Activated CD4-positive, alpha-beta T cell treated with anti-CD3 and anti-CD28 coated beads, Interleukin-2, amount 50 U/mL, for 48 hours (primary cell): ENCODE measurements around the gene AUNIP.

Experiments
- DNase-seq, 2 experiments: peaks; one replicate each; pipeline ENCODE4 v3.0.0-alpha.2; 2020

The AUNIP gene

DNA sequence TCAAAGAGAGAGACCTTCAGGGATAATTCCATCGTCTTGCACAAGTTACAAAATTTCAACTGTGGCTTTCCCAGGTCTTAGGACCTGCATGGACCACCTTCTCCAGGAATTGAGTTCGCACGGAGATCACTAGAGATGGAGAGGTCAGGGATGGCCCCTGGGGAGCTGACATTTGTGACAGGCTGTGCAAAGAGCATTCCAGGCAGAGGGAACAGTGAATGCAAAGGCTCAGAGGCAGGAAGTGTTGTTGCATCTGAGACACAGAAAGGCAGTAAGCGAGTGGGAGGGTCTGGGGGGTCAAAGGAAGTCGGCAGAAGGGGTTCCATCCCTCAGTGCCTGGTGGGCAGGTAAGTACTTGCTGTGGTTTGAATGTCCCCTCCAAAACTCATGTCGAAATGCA is 68.8 kb downstream of the AUNIP start:
- DNase-seq, result no peak

DNA sequence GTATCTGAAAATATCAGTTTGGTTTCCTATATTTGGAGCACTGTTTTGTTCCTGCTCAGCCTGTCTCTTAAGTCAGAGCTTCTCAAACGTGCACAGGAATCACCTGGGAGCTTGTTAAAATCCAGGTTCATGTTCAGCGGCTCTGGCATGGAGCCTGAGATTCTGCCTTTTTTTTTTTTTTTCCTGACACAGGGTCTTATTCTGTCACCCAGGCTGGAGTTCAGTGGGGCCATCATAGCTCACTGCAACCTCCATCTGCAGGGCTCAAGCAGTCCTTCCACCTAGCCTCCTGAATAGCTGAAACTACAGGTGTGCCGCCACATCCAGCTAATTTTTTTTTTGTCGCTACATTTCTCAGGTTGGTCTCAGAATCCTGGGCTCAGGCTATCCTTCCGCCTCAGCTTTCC is 71.5 kb downstream of the AUNIP start:
- no peak for DNase-seq

DNA sequence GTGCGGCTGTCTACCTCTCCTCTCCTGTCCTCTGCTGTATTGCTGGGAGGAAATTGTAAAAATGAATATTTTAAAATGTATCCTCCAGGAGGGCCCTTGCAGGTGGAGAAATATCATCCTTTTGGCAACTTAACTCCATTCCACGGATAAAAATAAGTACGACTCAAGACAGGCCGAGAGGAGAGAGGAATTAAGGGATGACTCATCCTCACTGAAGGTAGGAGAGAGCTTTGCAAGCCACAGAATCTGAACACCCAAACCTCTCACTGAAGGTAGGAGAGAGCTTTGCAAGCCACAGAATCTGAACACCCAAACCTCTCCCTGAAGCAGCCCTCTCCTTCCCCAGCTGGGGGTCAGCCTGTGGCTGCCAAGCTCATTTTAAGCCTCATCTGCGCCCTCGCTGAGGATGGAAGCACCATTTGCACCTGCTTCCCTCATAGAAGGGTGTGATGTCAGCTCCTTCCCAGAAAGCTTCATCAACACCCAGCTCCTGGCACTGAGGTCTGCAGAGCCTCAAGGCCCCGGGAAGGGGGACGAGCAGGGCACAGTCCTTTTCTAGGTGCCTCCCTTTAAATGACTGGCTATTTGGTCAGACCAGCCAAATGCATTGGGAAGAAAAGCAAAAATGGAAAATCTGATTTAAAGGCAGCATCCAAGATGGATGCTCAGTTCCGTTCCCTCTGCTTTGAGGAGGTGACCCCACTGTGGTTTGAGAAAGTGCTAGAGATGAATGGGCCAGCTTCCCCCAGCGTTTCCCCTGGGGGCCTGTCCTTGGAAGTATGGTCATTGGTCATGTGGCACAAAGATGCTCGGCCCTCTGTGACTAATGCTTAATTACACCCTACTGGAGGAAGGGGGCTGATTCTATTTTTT is 72.1 kb downstream of the AUNIP start:
- no peak for DNase-seq

DNA sequence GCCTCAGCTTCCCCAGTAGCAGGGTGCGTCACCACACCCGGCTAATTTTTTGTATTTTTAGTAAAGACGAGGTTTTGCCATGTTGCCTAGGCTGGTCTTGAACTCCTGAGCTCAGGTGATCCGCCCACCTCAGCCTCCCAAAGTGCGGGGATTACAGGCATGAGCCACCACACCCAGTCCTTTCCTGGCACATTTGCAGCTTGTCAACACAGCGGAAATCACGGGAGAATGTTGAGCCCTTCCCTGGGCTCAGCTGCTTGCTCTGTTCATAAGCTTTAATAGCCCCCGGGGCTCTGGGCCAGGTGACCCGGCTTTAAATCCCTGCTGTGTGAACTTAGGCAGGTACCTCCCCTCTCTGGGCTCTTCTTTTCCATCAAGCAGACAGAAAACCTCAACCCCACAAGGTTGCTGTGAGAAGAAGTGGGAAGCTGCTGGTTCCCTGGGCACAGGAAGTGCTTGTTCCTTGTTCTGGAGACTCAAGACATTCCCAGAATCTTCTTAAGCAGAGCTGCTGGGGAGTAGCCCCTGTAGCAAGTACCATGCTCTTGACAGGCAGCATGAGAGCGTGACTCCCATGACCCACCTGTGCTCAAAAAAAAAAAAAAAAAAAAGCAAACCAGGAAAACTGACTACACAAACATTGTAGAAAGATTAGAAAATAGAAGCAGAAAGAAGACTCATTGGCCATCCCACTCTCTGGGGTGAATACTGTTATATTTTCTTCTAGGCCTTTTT is 73.8 kb downstream of the AUNIP start:
- DNase-seq, result no peak

DNA sequence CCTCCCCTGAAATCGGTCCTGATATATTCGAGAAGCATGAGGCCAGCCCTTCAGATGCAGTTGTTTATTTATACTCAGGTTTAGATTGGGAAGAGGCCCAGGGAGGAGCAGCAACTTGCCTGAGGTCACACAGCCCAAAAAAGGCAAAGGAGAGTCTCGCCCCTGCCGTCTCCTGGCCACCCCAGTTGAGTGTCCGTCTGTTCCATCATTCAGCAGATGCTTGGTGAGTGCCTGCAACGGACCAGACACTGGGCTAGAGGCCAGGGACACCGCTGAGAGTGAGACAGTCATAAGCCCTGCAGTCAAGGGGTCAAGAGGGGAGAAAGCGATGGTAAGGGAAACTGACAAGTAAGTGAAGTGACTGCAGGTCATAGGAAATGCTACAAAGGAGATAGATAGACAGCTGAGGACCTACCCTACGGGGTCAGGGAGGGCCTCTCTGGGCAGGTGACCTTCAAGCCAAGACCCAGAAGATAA is 74.6 kb downstream of the AUNIP start:
- no peak for DNase-seq
